ENCODE measurements around the gene ANKRD12.

The ANKRD12 gene

GRCh38 chr18:9283791-9284190 is 147.2 kb downstream of the ANKRD12 start:
- in situ Hi-C loops (cut with HindIII; ENCODE audit: low sequenced_read_pairs), result no loop called here

DNA sequence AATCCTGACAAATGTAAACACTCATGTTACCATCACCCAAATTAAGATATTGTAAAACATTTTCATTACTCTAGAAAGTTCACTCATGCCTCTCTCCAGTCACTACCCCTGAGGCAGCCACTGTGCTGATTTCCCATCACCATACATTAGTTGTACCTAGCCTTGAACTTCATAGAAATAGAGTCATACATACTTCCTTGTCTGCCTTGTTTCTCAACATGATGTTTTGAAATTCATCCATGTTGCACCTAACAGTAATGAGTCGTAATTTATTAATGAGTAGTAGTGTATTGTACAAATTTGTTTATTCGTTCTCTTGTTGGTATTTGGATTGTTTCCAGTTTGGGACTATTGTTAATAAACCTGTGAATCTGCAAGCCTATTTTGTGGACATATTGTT is 149.0 kb downstream of the ANKRD12 start:
- in situ Hi-C loops (cut with HindIII; ENCODE audit: low sequenced_read_pairs), result no loop called here

- in situ Hi-C loops (cut with HindIII; ENCODE audit: low sequenced_read_pairs), result no loop called here
Observed at GRCh38 chr18:9287036-9287435, 150.5 kb downstream of the ANKRD12 start.

DNA sequence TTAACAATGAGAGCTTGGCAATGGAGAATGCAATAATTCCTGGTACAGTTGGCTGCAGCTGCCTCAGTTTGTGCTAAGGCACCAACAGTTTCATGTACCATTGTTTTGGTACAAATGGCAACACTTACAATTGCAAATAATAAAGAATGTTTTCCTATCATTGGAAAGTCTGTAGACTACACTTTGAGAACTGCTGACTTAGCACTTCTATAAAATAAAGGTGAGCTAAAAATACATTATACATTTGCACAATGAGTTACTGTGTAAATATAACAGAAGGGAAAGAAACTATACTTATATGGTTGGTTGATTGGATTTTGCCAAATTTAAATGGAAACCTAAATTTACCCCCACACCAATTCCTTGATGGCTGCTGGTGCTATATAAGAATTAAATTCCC is 153.1 kb downstream of the ANKRD12 start:
- in situ Hi-C loops (cut with HindIII; ENCODE audit: low sequenced_read_pairs), result no loop called here

DNA sequence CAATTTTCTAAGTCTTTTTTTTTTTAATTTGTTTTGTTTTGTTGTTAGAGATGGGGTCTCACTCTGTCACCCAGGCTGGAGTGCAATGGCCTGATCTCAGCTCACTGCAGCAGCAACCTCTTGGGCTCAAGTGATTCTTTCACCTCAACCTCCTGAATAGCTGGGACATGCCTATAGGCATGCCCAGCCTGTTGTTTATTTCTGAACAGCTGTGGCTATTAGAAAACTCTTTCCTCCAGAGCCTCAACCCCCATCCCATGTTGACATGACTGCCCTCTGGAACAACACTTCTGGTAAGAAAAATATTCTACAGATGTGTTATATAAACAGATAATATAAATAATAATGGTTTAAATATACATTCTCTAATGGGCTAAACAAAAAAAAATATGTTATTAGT is 153.6 kb downstream of the ANKRD12 start:
- in situ Hi-C loops (cut with HindIII; ENCODE audit: low sequenced_read_pairs), result no loop called here

DNA sequence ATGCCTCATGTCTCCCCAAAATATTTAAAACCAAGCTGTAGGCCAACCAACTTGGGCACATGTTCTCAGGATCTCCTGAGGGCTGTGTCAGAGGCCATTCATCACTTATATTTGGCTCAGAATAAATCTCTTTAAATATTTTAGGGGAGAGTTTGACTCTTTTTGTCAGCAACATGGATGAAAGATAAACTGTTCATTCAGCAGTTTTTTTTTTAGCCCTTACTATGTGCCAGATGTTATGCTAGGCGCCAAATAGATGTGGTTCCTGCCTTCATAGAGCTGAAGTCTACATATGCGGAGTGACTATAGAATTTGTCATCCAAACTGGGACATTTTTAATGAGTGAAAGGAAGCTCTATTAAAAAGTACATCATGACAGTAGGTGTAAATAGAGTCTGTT is 155.5 kb downstream of the ANKRD12 start:
- in situ Hi-C loops (cut with HindIII; ENCODE audit: low sequenced_read_pairs), result no loop called here

DNA sequence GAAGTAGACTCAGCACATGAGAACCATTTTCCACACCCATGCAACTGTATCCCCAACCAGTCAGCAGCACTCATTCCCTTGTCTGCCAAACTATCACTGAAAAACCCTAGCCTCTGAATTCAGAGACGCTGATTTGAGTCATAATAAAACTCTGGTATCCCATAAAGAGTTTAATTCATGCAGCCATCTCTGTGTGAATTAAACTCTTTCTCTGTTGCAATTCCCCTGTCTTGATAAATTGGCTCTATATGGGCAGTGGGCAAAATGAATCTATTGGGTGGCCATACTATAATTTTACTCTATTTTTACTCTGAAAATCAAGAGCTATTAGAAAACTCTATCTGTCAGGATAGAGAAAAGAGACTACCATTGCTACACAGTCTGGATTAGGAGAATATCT is 157.4 kb downstream of the ANKRD12 start:
- in situ Hi-C loops (cut with HindIII; ENCODE audit: low sequenced_read_pairs), result no loop called here

DNA sequence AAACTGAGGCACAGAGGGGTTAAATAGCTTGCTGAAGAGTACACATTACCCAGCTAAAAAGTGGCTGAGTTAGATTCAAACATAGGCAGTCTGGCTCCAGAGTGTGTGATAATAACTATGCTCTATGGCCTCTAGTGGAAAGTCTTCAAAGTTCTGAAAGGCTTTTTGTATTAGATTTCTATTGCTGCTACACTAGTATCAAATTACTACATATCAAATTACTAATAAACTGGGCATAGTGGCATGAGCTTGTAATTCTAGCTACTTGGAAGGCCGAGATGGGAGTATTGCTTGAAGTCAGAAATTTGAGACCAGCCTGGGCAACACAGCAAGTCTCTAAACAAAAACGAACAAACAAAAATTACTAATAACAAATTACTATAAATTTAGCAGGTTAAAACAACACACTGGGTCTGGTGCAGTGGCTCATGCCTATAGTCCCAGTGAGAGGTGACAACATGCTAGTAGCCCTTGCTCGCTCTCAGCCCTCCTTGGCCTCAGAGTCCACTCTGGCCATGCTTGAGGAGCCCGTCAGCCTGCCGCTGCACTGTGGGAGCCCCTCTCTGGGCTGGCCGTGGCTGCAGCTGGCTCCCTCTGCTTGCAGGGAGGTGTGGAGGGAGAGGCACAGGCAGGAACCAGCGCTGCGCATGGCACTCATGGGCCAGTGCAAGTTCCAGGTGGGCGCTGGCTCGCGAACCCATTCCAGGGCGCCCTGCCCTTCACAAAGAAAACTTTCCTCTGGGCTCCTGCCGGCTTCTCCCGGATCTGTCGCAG is 159.8 kb downstream of the ANKRD12 start:
- in situ Hi-C loops (cut with HindIII; ENCODE audit: low sequenced_read_pairs), result no loop called here

GRCh38 chr18:9297007-9297393 is 160.4 kb downstream of the ANKRD12 start:
- in situ Hi-C loops (cut with HindIII; ENCODE audit: low sequenced_read_pairs), result no loop called here

- in situ Hi-C loops (cut with HindIII; ENCODE audit: low sequenced_read_pairs), result no loop called here
Observed at GRCh38 chr18:9304388-9305070, 167.9 kb downstream of the ANKRD12 start.

- in situ Hi-C loops (cut with HindIII; ENCODE audit: low sequenced_read_pairs), result no loop called here
Observed at GRCh38 chr18:9319333-9319732, 182.8 kb downstream of the ANKRD12 start.

GRCh38 chr18:9321017-9321452 is 184.5 kb downstream of the ANKRD12 start:
- in situ Hi-C loops (cut with HindIII; ENCODE audit: low sequenced_read_pairs), result no loop called here

DNA sequence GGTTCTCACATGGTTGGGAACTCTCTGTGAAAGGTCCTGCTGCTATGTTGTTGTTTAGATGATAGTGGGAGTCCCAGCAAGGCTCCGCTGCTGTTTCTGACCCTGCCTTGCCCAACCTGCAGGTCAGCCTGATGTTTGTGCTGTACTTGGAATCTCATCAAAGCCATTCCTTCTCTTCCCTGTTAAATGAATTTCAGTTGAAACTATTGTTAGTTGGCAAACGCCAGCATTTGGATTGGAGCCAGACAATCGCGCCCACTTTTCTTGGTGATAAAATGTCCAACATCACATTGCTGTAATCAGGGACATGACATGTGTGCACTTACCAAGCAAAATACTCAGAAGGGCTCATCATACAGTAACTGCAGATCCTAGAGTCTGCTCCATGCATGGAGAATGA is 185.2 kb downstream of the ANKRD12 start:
- in situ Hi-C loops (cut with HindIII; ENCODE audit: low sequenced_read_pairs), result no loop called here

- in situ Hi-C loops (cut with HindIII; ENCODE audit: low sequenced_read_pairs), result no loop called here
Observed at GRCh38 chr18:9322744-9323143, 186.2 kb downstream of the ANKRD12 start.

DNA sequence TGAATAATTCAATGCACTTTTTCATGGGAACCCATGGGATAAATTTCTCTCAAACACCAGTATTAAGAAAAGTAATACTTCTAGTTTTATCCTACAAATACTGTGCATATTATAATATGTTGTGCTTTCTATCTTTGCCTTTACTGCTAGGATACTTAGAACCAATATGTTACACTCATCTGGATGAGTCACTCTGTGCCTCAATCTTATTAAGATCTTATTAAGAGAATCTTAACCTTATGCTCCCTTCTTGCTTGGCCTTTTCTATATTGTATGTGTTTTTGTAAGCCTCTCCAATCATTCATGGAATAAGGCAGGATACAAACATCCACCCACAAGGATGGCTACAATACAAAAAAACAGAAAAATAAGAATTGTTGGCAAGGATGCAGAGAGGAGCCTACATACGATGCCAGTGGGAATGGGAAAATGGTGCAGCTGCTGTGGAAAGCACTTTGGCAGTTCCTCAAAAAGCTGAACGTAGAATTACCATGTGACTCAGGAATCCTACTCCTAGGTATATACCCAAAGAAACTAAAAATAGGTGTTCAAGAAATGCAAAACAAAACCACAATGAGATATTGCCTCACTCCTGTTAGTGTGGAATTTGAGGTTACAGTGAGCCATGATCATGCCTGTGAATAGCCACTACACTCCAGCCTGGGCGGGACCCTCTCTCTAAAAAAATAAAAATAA is 187.3 kb downstream of the ANKRD12 start:
- in situ Hi-C loops (cut with HindIII; ENCODE audit: low sequenced_read_pairs), result no loop called here

- in situ Hi-C loops (cut with HindIII; ENCODE audit: low sequenced_read_pairs), result no loop called here
Observed at GRCh38 chr18:9325716-9326115, 189.1 kb downstream of the ANKRD12 start.

GRCh38 chr18:9328776-9329175 is 192.2 kb downstream of the ANKRD12 start:
- in situ Hi-C loops (cut with HindIII; ENCODE audit: low sequenced_read_pairs), result no loop called here

DNA sequence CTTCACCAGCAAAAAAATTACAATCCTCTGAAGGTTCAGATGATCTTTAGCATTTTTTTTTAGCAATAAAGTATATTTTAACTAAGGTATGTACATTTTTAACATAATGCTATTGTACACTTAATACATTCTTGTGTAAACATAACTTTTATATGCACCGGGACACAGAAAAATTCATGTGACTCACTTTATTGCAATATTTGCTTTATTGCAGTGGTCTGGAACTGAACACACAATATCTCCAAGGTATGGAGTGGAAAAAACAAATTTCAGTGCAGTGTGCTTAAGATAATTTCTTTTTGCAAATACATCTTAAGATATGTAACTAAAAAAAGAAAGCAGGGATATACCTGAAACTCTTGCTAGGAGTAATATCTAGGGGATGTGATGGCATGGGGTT is 192.9 kb downstream of the ANKRD12 start:
- in situ Hi-C loops (cut with HindIII; ENCODE audit: low sequenced_read_pairs), result no loop called here

- in situ Hi-C loops (cut with HindIII; ENCODE audit: low sequenced_read_pairs), result no loop called here
Observed at GRCh38 chr18:9330419-9330818, 193.8 kb downstream of the ANKRD12 start.

GRCh38 chr18:9333441-9334328 is 197.1 kb downstream of the ANKRD12 start:
- in situ Hi-C loops (cut with HindIII; ENCODE audit: low sequenced_read_pairs), result no loop called here
